H1 (cell line): ENCODE data around the gene LRRC43. TPM values are rescaled to one million over a fixed set of nuclear protein-coding genes. Genes with fewer than 3 reads are reported as not detected.

ENCODE experiments used
- CTCF ChIA-PET: fragments of 300-600 bp; sonication (Branson Sonifier 250); formaldehyde crosslinking; loops from one replicate; lab custom pipeline; 2021; ENCODE audit not compliant: partially characterized antibody; lab: Charles Lee
- POLR2A ChIA-PET: fragments of 300-600 bp; sonication (Branson Sonifier 250); formaldehyde crosslinking; loops from one replicate; lab custom pipeline; 2021; ENCODE audit warnings: inconsistent platforms; ENCODE audit not compliant: partially characterized antibody; lab: Charles Lee
- DNase-seq, 2 experiments: peaks; one replicate each; pipeline versions ENCODE4 v3.0.0 to v3.0.0-alpha.2; 2010 to 2022; ENCODE audit warnings: low spot score in 2 of 2, low read depth in 1 of 2, mixed read lengths in 1 of 2
- FAIRE-seq: peaks from 2 replicates; lab custom pipeline; 2011; peaks lifted over from hg19 to GRCh38; lab: Jason Lieb, UNC
- H2AFZ ChIP-seq: 2 replicates; pipeline ENCODE4 v1.8.1; 2012; ENCODE audit warnings: low read length, inconsistent platforms
- H2AK5ac ChIP-seq: 2 replicates; pipeline ENCODE4 v1.6.1; 2013; ENCODE audit warnings: low read depth, low read length
- H2BK120ac ChIP-seq: replicated peaks from 2 replicates; pipeline ENCODE3; 2013; ENCODE audit warnings: low read depth, low read length, inconsistent platforms
- H2BK12ac ChIP-seq: 2 replicates; pipeline ENCODE4 v1.6.1; 2013; ENCODE audit warnings: low read depth, low read length
- H2BK15ac ChIP-seq: 2 replicates; pipeline ENCODE4 v1.6.1; 2013; ENCODE audit warnings: low read length
- H2BK20ac ChIP-seq: 2 replicates; pipeline ENCODE4 v1.6.1; 2013; ENCODE audit warnings: low read length
- H2BK5ac ChIP-seq: 2 replicates; pipeline ENCODE4 v1.6.1; 2013; ENCODE audit warnings: low read depth, low read length
- H3K14ac ChIP-seq: 2 replicates; pipeline ENCODE4 v1.6.1; 2013; ENCODE audit warnings: inconsistent platforms; ENCODE audit not compliant: insufficient read length
- H3K18ac ChIP-seq: 2 replicates; pipeline ENCODE4 v1.6.1; 2013; ENCODE audit warnings: low read length; ENCODE audit errors: extremely low read depth
- H3K23ac ChIP-seq: 2 replicates; pipeline ENCODE4 v1.6.1; 2013; ENCODE audit warnings: inconsistent platforms; ENCODE audit not compliant: insufficient read length
- H3K23me2 ChIP-seq: 2 replicates; pipeline ENCODE4 v1.6.1; 2013; ENCODE audit warnings: low read depth, low read length
- H3K27ac ChIP-seq: 2 replicates; pipeline ENCODE4 v1.6.1; 2011; ENCODE audit warnings: low read depth, low read length, inconsistent platforms
- H3K27me3 ChIP-seq, 4 experiments: replicated peaks in 1 of 4; 1 replicate in 1 of 4; 2 replicates in 3 of 4; pipeline versions ENCODE4 v1.6.1 to v1.8.1; 2011 to 2013; ENCODE audit warnings: low read length in 3 of 4, mild to moderate bottlenecking in 3 of 4, inconsistent platforms in 2 of 4, mixed read lengths in 2 of 4, moderate library complexity in 1 of 4; ENCODE audit not compliant: control insufficient read depth in 3 of 4, insufficient read depth in 3 of 4; ENCODE audit errors: extremely low read depth in 1 of 4
- H3K36me3 ChIP-seq, 4 experiments: 2 replicates each; pipeline versions ENCODE4 v1.6.1 to v1.8.1; 2011 to 2013; ENCODE audit warnings: mild to moderate bottlenecking in 4 of 4, low read length in 3 of 4, moderate library complexity in 2 of 4, control low read depth in 1 of 4, inconsistent platforms in 1 of 4; ENCODE audit not compliant: insufficient read depth in 4 of 4, control insufficient read depth in 2 of 4
- H3K4ac ChIP-seq: replicated peaks from 2 replicates; pipeline ENCODE3; 2013; ENCODE audit warnings: low read length, low read depth, mixed read lengths, inconsistent platforms; ENCODE audit not compliant: insufficient read length
- H3K4me1 ChIP-seq, 4 experiments: replicated peaks in 1 of 4; 1 replicate in 1 of 4; 2 replicates in 3 of 4; pipeline versions ENCODE4 v1.6.1 to v1.8.1; 2011 to 2013; ENCODE audit warnings: low read length in 3 of 4, inconsistent platforms in 2 of 4, mixed read lengths in 1 of 4; ENCODE audit not compliant: insufficient read depth in 4 of 4, control insufficient read depth in 3 of 4
- H3K4me2 ChIP-seq, 2 experiments: 2 replicates each; pipeline versions ENCODE4 v1.6.1 to v1.8.1; 2011 to 2013; ENCODE audit warnings: low read depth in 2 of 2, low read length in 2 of 2, control low read depth in 1 of 2, inconsistent platforms in 1 of 2, mild to moderate bottlenecking in 1 of 2; ENCODE audit not compliant: insufficient read depth in 1 of 2
- H3K4me3 ChIP-seq, 4 experiments: fragments of 200-600, 300-600 bp in 1 of 4; sonication (generic), shearing (Covaris generic), sonication (Bioruptor Twin) in 1 of 4; 2 replicates each; pipeline versions ENCODE4 v1.5.1 to v1.8.1; 2011 to 2016; ENCODE audit warnings: low read length in 4 of 4, low read depth in 3 of 4, control low read depth in 2 of 4, inconsistent platforms in 2 of 4, mild to moderate bottlenecking in 2 of 4, mixed read lengths in 1 of 4, moderate library complexity in 1 of 4; ENCODE audit not compliant: insufficient read depth in 2 of 4; ENCODE audit errors: extremely low read depth in 1 of 4
- H3K56ac ChIP-seq: replicated peaks from 2 replicates; pipeline ENCODE3; 2013; ENCODE audit warnings: low read depth, mild to moderate bottlenecking, mixed read lengths, low read length, inconsistent platforms; ENCODE audit not compliant: insufficient read length
- H3K79me1 ChIP-seq: 2 replicates; pipeline ENCODE4 v1.6.1; 2013; ENCODE audit warnings: low read depth, low read length, control low read depth
- H3K79me2 ChIP-seq, 2 experiments: 2 replicates each; pipeline versions ENCODE4 v1.6.1 to v1.8.1; 2012 to 2013; ENCODE audit warnings: low read length in 2 of 2, mild to moderate bottlenecking in 2 of 2, inconsistent platforms in 1 of 2; ENCODE audit not compliant: insufficient read depth in 2 of 2, control insufficient read depth in 1 of 2
- H3K9ac ChIP-seq, 4 experiments: replicated peaks in 1 of 4; 1 replicate in 1 of 4; 2 replicates in 3 of 4; pipeline versions ENCODE4 v1.6.1 to v1.8.1; 2011 to 2013; ENCODE audit warnings: low read depth in 3 of 4, low read length in 3 of 4, control low read depth in 2 of 4, mild to moderate bottlenecking in 2 of 4, moderate library complexity in 2 of 4, inconsistent platforms in 1 of 4; ENCODE audit errors: extremely low read depth in 1 of 4
- H3K9me3 ChIP-seq, 2 experiments: 2 replicates each; pipeline versions ENCODE4 v1.6.1 to v1.8.1; 2012 to 2013; ENCODE audit warnings: mild to moderate bottlenecking in 2 of 2, moderate library complexity in 2 of 2, control low read depth in 1 of 2, inconsistent platforms in 1 of 2, low read depth in 1 of 2, low read length in 1 of 2, mixed read lengths in 1 of 2; ENCODE audit not compliant: insufficient read depth in 2 of 2
- H4K20me1 ChIP-seq, 2 experiments: replicated peaks in 1 of 2; 2 replicates each; pipeline versions ENCODE3 to v1.8.1; 2011 to 2013; ENCODE audit warnings: inconsistent platforms in 2 of 2, low read length in 2 of 2, mild to moderate bottlenecking in 1 of 2; ENCODE audit not compliant: insufficient read depth in 2 of 2, control insufficient read depth in 1 of 2
- H4K5ac ChIP-seq: 2 replicates; pipeline ENCODE4 v1.6.1; 2013; ENCODE audit warnings: low read length, low read depth, mixed read lengths, inconsistent platforms; ENCODE audit not compliant: insufficient read length
- H4K8ac ChIP-seq: 2 replicates; pipeline ENCODE4 v1.8.0; 2013; ENCODE audit warnings: mild to moderate bottlenecking, moderate library complexity, low read length, inconsistent platforms; ENCODE audit not compliant: insufficient read depth; ENCODE audit errors: extremely low read depth
- H4K91ac ChIP-seq: replicated peaks from 2 replicates; pipeline ENCODE3; 2013; ENCODE audit warnings: low read length, mixed read lengths, inconsistent platforms; ENCODE audit not compliant: insufficient read length
- BCL11A ChIP-seq, 2 experiments: IDR thresholded peaks; one replicate each; pipeline ENCODE4 v1.6.1; 2011; ENCODE audit warnings: low read depth in 2 of 2, low read length in 2 of 2, mild to moderate bottlenecking in 2 of 2
- CEBPB ChIP-seq: IDR thresholded peaks from 2 replicates; pipeline ENCODE4 v1.6.1; 2012; ENCODE audit warnings: low read depth, low read length
- EZH2 ChIP-seq: fragments of 200-600 bp; sonication (generic); IDR thresholded peaks from 2 replicates; pipeline ENCODE4 v1.7.1; 2012; ENCODE audit warnings: low read depth, mild to moderate bottlenecking, moderate library complexity, low read length, inconsistent platforms; ENCODE audit not compliant: severe bottlenecking
- GTF2F1 ChIP-seq: IDR thresholded peaks from 2 replicates; pipeline ENCODE4 v1.6.1; 2012; ENCODE audit warnings: low read depth, low read length, improper control_type of control experiment, borderline replicate concordance
- JUND ChIP-seq: IDR thresholded peaks from 2 replicates; pipeline ENCODE4 v1.6.1; 2011; ENCODE audit warnings: mild to moderate bottlenecking, improper control_type of control experiment, low read length
- KDM5A ChIP-seq: fragments of 200-600 bp; IDR thresholded peaks from 2 replicates; pipeline ENCODE4 v1.7.1; 2012; ENCODE audit warnings: mild to moderate bottlenecking, low read length, inconsistent platforms, mixed read lengths
- POLR2A ChIP-seq, 2 experiments: IDR thresholded peaks; 1 replicate in 1 of 2; 2 replicates in 1 of 2; pipeline ENCODE4 v1.6.1; 2011; ENCODE audit warnings: low read depth in 2 of 2, low read length in 2 of 2, mild to moderate bottlenecking in 2 of 2; ENCODE audit errors: control extremely low read depth in 1 of 2
- POLR2AphosphoS5 ChIP-seq: IDR thresholded peaks from 2 replicates; pipeline ENCODE4 v1.6.1; 2011; ENCODE audit warnings: low read depth, low read length
- POU5F1 ChIP-seq: IDR thresholded peaks from 2 replicates; pipeline ENCODE4 v1.6.1; 2011; ENCODE audit warnings: low read depth, mild to moderate bottlenecking, low read length, moderate library complexity
- RAD21 ChIP-seq, 2 experiments: IDR thresholded peaks in 1 of 2; conservative IDR thresholded peaks in 1 of 2; 2 replicates each; pipeline ENCODE4 v1.6.1; 2011; ENCODE audit warnings: low read depth in 2 of 2, low read length in 2 of 2, improper control_type of control experiment in 1 of 2, inconsistent platforms in 1 of 2, mild to moderate bottlenecking in 1 of 2, moderate library complexity in 1 of 2
- SIN3A ChIP-seq, 2 experiments: IDR thresholded peaks in 1 of 2; conservative IDR thresholded peaks in 1 of 2; 2 replicates each; pipeline ENCODE4 v1.6.1; 2011 to 2012; ENCODE audit warnings: low read length in 2 of 2, improper control_type of control experiment in 1 of 2, low read depth in 1 of 2, mild to moderate bottlenecking in 1 of 2
- SUZ12 ChIP-seq: fragments of 200-600 bp; sonication (generic); IDR thresholded peaks from 2 replicates; pipeline ENCODE4 v1.6.1; 2012; ENCODE audit warnings: mild to moderate bottlenecking, inconsistent platforms, low read length, moderate library complexity, mixed read lengths
- TAF7 ChIP-seq: optimal IDR thresholded peaks from 2 replicates; pipeline ENCODE3; 2011; ENCODE audit warnings: low read depth, mild to moderate bottlenecking, inconsistent platforms, low read length, moderate library complexity, borderline replicate concordance
- WGBS, 2 experiments: shearing (Covaris generic) in 1 of 2; methylation state at CpG; one replicate each; pipeline versions ENCODE4 v1.1.6 to v1.1.7; 2013 to 2015; ENCODE audit warnings: low lambda C conversion rate in 2 of 2, mixed read lengths in 2 of 2, inconsistent platforms in 1 of 2, low coverage in 1 of 2, missing lambda C conversion rate in 1 of 2; ENCODE audit not compliant: insufficient replicate concordance in 2 of 2, insufficient coverage in 1 of 2, insufficient read length in 1 of 2; ENCODE audit errors: extremely low coverage in 1 of 2, missing lambda C conversion rate in 1 of 2; 5-methylcytosine and 5-hydroxymethylcytosine counted together
- polyA plus RNA-seq, 7 experiments: library from polyadenylated mRNA; depleted of rRNA in 3 of 7; stranded (reverse) in 5 of 7; unstranded in 2 of 7; fragments of >200 nt in 5 of 7; fragments of 200-250 nt in 2 of 7; gene quantifications; 1 replicate in 5 of 7; 2 replicates in 1 of 7; 4 replicates in 1 of 7; pipeline versions ENCODE4 v1.2.1 to v1.2.3, GENCODE V29; 2011 to 2013; ENCODE audit warnings: missing spikeins in 2 of 7, mixed read lengths in 2 of 7
- total RNA-seq: library from RNA; stranded (reverse); fragmentation: NEBNext Ultra II Directional; extraction: Animal tissue kit (Norgen Biotek cat#: 25700); gene quantifications from 2 replicates; pipeline ENCODE4 v1.2.1, GENCODE V29; 2021
- TF ChIP-seq, protein P1 (sequence below): IDR thresholded peaks from 2 replicates; pipeline ENCODE4 v1.6.1; 2011; ENCODE audit warnings: low read depth, mild to moderate bottlenecking, low read length; ENCODE audit not compliant: insufficient read depth

LRRC43 gene
- total and polyA plus RNA-seq, 2 of the 8 experiments (the other 6 are each of a cell fraction or from before 2014, with no cell fraction given): 0.35 to 0.44 TPM

DNA sequence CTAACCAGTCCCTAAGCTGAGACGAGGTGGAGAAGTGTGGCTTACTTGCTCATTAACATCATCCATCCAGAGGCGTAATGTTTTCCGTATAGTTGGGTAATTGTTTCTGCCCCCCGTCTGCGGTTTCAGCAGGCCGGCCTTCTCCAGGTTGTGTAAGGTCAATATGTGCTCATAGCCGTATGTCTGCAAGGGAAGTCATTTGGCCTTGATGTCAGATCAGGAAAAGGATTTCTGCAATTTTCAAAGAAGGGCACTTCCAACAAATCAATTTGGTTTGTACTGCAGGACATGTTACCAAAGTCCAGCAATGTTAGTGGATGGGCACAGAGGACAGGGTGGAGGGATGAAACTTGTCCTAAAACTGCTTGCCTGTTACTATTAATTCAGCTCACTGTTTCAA is 52.8 kb downstream of the LRRC43 start:
- no peak overlapping the region for H3K23ac ChIP-seq
- no peak overlapping the region for H2BK120ac ChIP-seq
- H4K20me1 ChIP-seq: peaks cover 0 to 5% of the 10 kb centered on the region in 2 experiments
- no peak overlapping the region for H3K4me2 ChIP-seq
- H3K23me2 ChIP-seq: no peaks in the 10 kb centered on the region
- no peak overlapping the region for H3K4me3 ChIP-seq
- DNase-seq: no peak
- H2BK12ac ChIP-seq: no peak overlapping the region
- H2BK15ac ChIP-seq: no peak overlapping the region
- no peaks in the 10 kb centered on the region for H3K79me1 ChIP-seq
- H3K9ac ChIP-seq: no peak overlapping the region
- POLR2A ChIA-PET: no interaction called here
- H4K5ac ChIP-seq: no peak overlapping the region
- no peak overlapping the region for H3K4ac ChIP-seq
- CTCF ChIA-PET: interaction anchor here (0.7 to 1.1 kb wide), 2 partner anchors 9 to 705 kb away, joined by 3 to 4 read pairs; no protein-coding TSS in a partner anchor
- no peak overlapping the region for H4K8ac ChIP-seq
- no peaks in the 10 kb centered on the region for H3K9me3 ChIP-seq
- no peak overlapping the region for H2BK20ac ChIP-seq
- H3K18ac ChIP-seq: no peak overlapping the region
- FAIRE-seq: no peak
- H4K91ac ChIP-seq: no peak overlapping the region
- no peak overlapping the region for H2BK5ac ChIP-seq
- WGBS, 2 experiments: 86% methylated on average over 7 of the region's 7 CpGs; no CpG with 5 or more reads in 1 of the 2 experiments
- H2AFZ ChIP-seq: no peak overlapping the region
- no peak overlapping the region for H2AK5ac ChIP-seq
- no peak overlapping the region for H3K56ac ChIP-seq
- H3K14ac ChIP-seq: no peak overlapping the region
- peaks cover 4 to 27% (median 12%) of the 10 kb centered on the region in 4 experiments; a peak in 7 of 8 replicates for H3K36me3 ChIP-seq
- H3K27ac ChIP-seq: no peak overlapping the region
- no peaks in the 10 kb centered on the region for H3K79me2 ChIP-seq
- no peaks in the 10 kb centered on the region for H3K4me1 ChIP-seq
- H3K27me3 ChIP-seq: no peaks in the 10 kb centered on the region
- TF ChIP-seq GTF2F1 (no peak), SIN3A (conservative IDR thresholded peaks at IDR 0.05 in 1 of 2, IDR thresholded peaks at IDR 0.05 in 1 of 2; ENCODE audit: low read depth in 1 of 2, low read length in 2 of 2) (no peak), KDM5A (no peak), SUZ12 (no peak), RAD21 (IDR thresholded peaks at IDR 0.05 in 1 of 2, conservative IDR thresholded peaks at IDR 0.05 in 1 of 2; ENCODE audit: low read depth in 2 of 2, low read length in 2 of 2) (no peak), EZH2 (no peak), POLR2AphosphoS5 (no peak), POLR2A (IDR thresholded peaks at IDR 0.05; ENCODE audit: control extremely low read depth in 1 of 2, low read depth in 2 of 2, low read length in 2 of 2) (no peak), CEBPB (no peak), POU5F1 (no peak), TAF7 (no peak), JUND (no peak), BCL11A (IDR thresholded peaks at IDR 0.05; ENCODE audit: low read depth in 2 of 2, low read length in 2 of 2) (no peak)
- TF ChIP-seq, protein P1, sequence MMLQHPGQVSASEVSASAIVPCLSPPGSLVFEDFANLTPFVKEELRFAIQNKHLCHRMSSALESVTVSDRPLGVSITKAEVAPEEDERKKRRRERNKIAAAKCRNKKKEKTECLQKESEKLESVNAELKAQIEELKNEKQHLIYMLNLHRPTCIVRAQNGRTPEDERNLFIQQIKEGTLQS: no peak
